A673 (cell line): ENCODE results near the gene LY6G5B.

Experiments
- EZH2 ChIP-seq: fragments of 200-600 bp; sonication (generic); IDR thresholded peaks from 2 replicates; pipeline ENCODE4 v1.6.1; 2017; ENCODE audit warnings: borderline replicate concordance, low read depth, mild to moderate bottlenecking, mixed read lengths, antibody characterized with exemption, low read length; ENCODE audit not compliant: poor library complexity, severe bottlenecking
- TF ChIP-seq, protein P1 (sequence below): fragments of 300-800, 200-600 bp; sonication (generic); conservative IDR thresholded peaks from 2 replicates; pipeline ENCODE4 v1.5.1; 2017; ENCODE audit warnings: low read depth, mild to moderate bottlenecking, antibody characterized with exemption, low read length, moderate library complexity, mixed read lengths

GRCh38 chr6:31629014-31629413 is 40.8 kb upstream of the LY6G5B start:
- TF ChIP-seq, protein P1, sequence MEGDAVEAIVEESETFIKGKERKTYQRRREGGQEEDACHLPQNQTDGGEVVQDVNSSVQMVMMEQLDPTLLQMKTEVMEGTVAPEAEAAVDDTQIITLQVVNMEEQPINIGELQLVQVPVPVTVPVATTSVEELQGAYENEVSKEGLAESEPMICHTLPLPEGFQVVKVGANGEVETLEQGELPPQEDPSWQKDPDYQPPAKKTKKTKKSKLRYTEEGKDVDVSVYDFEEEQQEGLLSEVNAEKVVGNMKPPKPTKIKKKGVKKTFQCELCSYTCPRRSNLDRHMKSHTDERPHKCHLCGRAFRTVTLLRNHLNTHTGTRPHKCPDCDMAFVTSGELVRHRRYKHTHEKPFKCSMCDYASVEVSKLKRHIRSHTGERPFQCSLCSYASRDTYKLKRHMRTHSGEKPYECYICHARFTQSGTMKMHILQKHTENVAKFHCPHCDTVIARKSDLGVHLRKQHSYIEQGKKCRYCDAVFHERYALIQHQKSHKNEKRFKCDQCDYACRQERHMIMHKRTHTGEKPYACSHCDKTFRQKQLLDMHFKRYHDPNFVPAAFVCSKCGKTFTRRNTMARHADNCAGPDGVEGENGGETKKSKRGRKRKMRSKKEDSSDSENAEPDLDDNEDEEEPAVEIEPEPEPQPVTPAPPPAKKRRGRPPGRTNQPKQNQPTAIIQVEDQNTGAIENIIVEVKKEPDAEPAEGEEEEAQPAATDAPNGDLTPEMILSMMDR = no peak
- TF ChIP-seq EZH2 = no peak
